ENCODE results near the gene CEP89.
"Not testable (repeated sequence)": the region's sequence is repeated elsewhere in the genome, so short reads cannot be mapped to it uniquely, and the experiment has no call there.

Gene CEP89

GRCh38 chr19:32971715-32972540, at the start of gene CEP89, which contains the start of gene FAAP24:
Gene CEP89, minus strand, starts transcription at chr19:32971958. Its CDS starts 84 bp downstream, at chr19:32971874.
Gene FAAP24, plus strand, starts transcription at chr19:32972242. Its CDS starts 955 bp downstream, at chr19:32973197.
- DNase-seq (ENCODE audit: low read depth): peak; percentile 100
- peak within 1 kb of the TSS; percentile 93 for H3K4me3 ChIP-seq (replicated peaks; ENCODE audit: low read depth, low read length)
- no peak for TF ChIP-seq CTCF (IDR thresholded peaks at IDR 0.05; ENCODE audit: low read length, missing control alignments)

- not testable (repeated sequence) for DNase-seq (ENCODE audit: low read depth); H3K4me3 ChIP-seq (replicated peaks; ENCODE audit: low read depth, low read length)
Observed at GRCh38 chr19:33010891-33011290, 39.1 kb upstream of the CEP89 start.

- no peak overlapping the region for H3K4me3 ChIP-seq (replicated peaks; ENCODE audit: low read depth, low read length)
- no peak for TF ChIP-seq CTCF (IDR thresholded peaks at IDR 0.05; ENCODE audit: low read length, missing control alignments)
- no peak for DNase-seq (ENCODE audit: low read depth)
Observed at GRCh38 chr19:33008738-33009137, 37.0 kb upstream of the CEP89 start.

GRCh38 chr19:33005440-33005839, 33.7 kb upstream of the CEP89 start:
- TF ChIP-seq CTCF (IDR thresholded peaks at IDR 0.05; ENCODE audit: low read length, missing control alignments): no peak
- H3K4me3 ChIP-seq (replicated peaks; ENCODE audit: low read depth, low read length): no peak overlapping the region
- DNase-seq (ENCODE audit: low read depth): no peak

GRCh38 chr19:33003424-33004024, 31.8 kb upstream of the CEP89 start:
- not testable (repeated sequence) for H3K4me3 ChIP-seq (replicated peaks; ENCODE audit: low read depth, low read length); DNase-seq (ENCODE audit: low read depth)

- DNase-seq (ENCODE audit: low read depth); H3K4me3 ChIP-seq (replicated peaks; ENCODE audit: low read depth, low read length): not testable (repeated sequence)
Observed at GRCh38 chr19:33002126-33002865, 30.5 kb upstream of the CEP89 start.

GRCh38 chr19:33000910-33001309, 29.2 kb upstream of the CEP89 start:
- DNase-seq (ENCODE audit: low read depth): no peak
- no peak for TF ChIP-seq CTCF (IDR thresholded peaks at IDR 0.05; ENCODE audit: low read length, missing control alignments)
- no peak overlapping the region for H3K4me3 ChIP-seq (replicated peaks; ENCODE audit: low read depth, low read length)

- no peak for TF ChIP-seq CTCF (IDR thresholded peaks at IDR 0.05; ENCODE audit: low read length, missing control alignments)
- DNase-seq (ENCODE audit: low read depth): no peak
- H3K4me3 ChIP-seq (replicated peaks; ENCODE audit: low read depth, low read length): no peak overlapping the region
Observed at GRCh38 chr19:33000510-33000909, 28.8 kb upstream of the CEP89 start.

Measured in fibroblast of pulmonary artery (primary cell).